Right cardiac atrium (tissue), 5 donors: ENCODE results near the gene KRTAP10-1. TPM values are rescaled to one million over a fixed set of nuclear protein-coding genes. Genes with fewer than 3 reads are reported as not detected.

Experiments used
- ATAC-seq, 2 donors: fragments of 200-7000 bp; cut with Tn5 transposase; one replicate each; pipeline versions ENCODE4 v1.8.0 to v1.9.1; 2020; ENCODE audit warnings: moderate library complexity in 2 of 2, mild to moderate bottlenecking in 1 of 2
- DNase-seq, 3 donors: peaks; one replicate each; pipeline ENCODE4 v3.0.0-alpha.2; 2020
- H3K27ac ChIP-seq: one replicate; pipeline ENCODE4 v1.5.1; 2013; ENCODE audit warnings: mild to moderate bottlenecking, low read length, control low read depth, moderate library complexity
- H3K27me3 ChIP-seq: one replicate; pipeline ENCODE4 v1.6.1; 2013; ENCODE audit not compliant: control insufficient read depth, insufficient read depth
- H3K4me1 ChIP-seq: one replicate; pipeline ENCODE4 v1.6.1; 2013; ENCODE audit warnings: low read length; ENCODE audit not compliant: control insufficient read depth, insufficient read depth
- H3K4me3 ChIP-seq: one replicate; pipeline ENCODE4 v1.5.1; 2013; ENCODE audit warnings: low read length, control low read depth
- H3K9me3 ChIP-seq: one replicate; pipeline ENCODE4 v1.6.1; 2013; ENCODE audit warnings: low read length; ENCODE audit not compliant: control insufficient read depth
- WGBS: extraction: QIAGEN DNeasy Blood & Tissue Kit; methylation state at CpG from one replicate; pipeline ENCODE4 v1.1.7; 2013; 5-methylcytosine and 5-hydroxymethylcytosine counted together
- intact Hi-C, 4 donors: fragments of 100-400 bp; cut with DNase I; formaldehyde crosslinking; loops; one replicate each; pipeline versions ENCODE4 v1.11.0 to v1.14.0; 2022 to 2023
- polyA plus RNA-seq: library from polyadenylated mRNA; stranded (reverse); fragments of 200-250 nt; gene quantifications from one replicate; pipeline ENCODE4 v1.2.3, GENCODE V29; 2013
- total RNA-seq, 4 donors: library from RNA; stranded (reverse); fragmentation: NEBNext Ultra II Directional; extraction: Animal tissue kit (Norgen Biotek cat#: 25700); gene quantifications; one replicate each; pipeline ENCODE4 v1.2.1, GENCODE V29; 2021
- donor health status: healthy with polysubstance abuse.
- donor health status: DM: no; HTN: yes; CAD: no.
- donor health status: DM: no; HTN: no; CAD: no.
- donor health status: DM: no; HTN: yes; CAD: no; lungs with severe emphysema.
- donor health status: DM: yes; HTN: yes; CAD: no.

Gene KRTAP10-1
- total and polyA plus RNA-seq, 5 donors: not detected

DNA sequence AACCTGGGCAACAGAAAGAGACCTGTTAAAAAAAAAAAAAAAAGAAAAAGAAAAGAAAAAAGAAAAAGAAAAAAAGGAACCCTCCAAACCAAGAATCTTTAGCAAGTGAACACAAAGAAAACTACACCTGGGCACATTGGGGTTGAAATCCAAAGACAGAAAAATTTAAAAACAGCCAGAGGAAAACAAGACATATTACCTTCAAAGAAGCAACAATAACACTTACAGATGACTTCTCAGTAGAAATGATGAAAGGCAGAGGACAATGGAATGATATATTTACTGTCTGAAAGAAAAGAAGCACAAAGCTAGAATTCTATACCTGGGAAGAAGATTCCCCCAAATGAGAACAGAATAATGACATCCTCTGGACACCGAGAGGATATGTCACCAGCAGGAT is 2.7 kb upstream of the KRTAP10-1 start:
- no peaks in the 10 kb centered on the region for H3K9me3 ChIP-seq
- H3K4me3 ChIP-seq: no peak overlapping the region
- no peaks in the 10 kb centered on the region for H3K4me1 ChIP-seq
- WGBS: 82% methylated on average over 1 of the region's 1 CpG
- DNase-seq (no peak), ATAC-seq (no peak)
- H3K27me3 ChIP-seq: no peaks in the 10 kb centered on the region
- no peak overlapping the region for H3K27ac ChIP-seq
- intact Hi-C loops: no loop called here

DNA sequence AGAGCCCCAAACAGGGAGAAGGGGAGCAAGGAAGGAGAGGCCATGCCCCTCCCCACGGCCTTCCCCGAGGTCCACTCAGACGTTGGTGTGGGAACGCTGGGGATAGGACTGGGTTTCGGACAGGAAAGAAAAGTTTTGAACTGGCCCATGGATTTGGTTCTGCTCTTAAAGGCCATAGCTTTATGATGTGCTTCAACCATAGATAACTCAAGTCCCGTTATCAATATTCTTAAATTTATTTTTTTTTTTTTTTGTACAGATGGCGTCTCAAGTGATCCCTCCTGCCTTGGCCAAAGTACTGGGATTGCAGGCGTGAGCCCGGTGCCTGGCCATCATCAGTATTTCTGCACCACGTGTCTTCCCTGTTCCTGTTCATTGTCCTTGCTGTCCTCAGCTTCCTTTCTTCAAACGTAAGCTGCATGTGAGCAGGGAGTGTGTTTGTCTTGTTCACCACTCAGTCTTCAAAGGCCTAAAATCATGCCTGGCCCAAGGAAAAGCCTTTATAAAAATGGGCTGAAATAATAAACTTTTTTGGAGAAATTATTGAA is 820 bp upstream of the KRTAP10-1 start:
- H3K27me3 ChIP-seq: no peaks in the 10 kb centered on the region
- intact Hi-C loops: no loop called here
- no peaks in the 10 kb centered on the region for H3K4me1 ChIP-seq
- ATAC-seq: no peak
- H3K9me3 ChIP-seq: no peaks in the 10 kb centered on the region
- 77% methylated on average over 11 of the region's 11 CpGs for WGBS
- DNase-seq: no peak
- no peak overlapping the region for H3K4me3 ChIP-seq
- no peak overlapping the region for H3K27ac ChIP-seq

GRCh38 chr21:44539046-44539445 is 949 bp downstream of the KRTAP10-1 start:
- intact Hi-C loops: no loop called here
- H3K27me3 ChIP-seq: no peaks in the 10 kb centered on the region
- H3K4me1 ChIP-seq: no peaks in the 10 kb centered on the region
- no peak for ATAC-seq
- H3K27ac ChIP-seq: no peak overlapping the region
- H3K4me3 ChIP-seq: no peak overlapping the region
- DNase-seq: peak in 1 of 3 donors; percentile 33
- H3K9me3 ChIP-seq: no peaks in the 10 kb centered on the region
- WGBS: 75% methylated on average over 14 of the region's 14 CpGs

DNA sequence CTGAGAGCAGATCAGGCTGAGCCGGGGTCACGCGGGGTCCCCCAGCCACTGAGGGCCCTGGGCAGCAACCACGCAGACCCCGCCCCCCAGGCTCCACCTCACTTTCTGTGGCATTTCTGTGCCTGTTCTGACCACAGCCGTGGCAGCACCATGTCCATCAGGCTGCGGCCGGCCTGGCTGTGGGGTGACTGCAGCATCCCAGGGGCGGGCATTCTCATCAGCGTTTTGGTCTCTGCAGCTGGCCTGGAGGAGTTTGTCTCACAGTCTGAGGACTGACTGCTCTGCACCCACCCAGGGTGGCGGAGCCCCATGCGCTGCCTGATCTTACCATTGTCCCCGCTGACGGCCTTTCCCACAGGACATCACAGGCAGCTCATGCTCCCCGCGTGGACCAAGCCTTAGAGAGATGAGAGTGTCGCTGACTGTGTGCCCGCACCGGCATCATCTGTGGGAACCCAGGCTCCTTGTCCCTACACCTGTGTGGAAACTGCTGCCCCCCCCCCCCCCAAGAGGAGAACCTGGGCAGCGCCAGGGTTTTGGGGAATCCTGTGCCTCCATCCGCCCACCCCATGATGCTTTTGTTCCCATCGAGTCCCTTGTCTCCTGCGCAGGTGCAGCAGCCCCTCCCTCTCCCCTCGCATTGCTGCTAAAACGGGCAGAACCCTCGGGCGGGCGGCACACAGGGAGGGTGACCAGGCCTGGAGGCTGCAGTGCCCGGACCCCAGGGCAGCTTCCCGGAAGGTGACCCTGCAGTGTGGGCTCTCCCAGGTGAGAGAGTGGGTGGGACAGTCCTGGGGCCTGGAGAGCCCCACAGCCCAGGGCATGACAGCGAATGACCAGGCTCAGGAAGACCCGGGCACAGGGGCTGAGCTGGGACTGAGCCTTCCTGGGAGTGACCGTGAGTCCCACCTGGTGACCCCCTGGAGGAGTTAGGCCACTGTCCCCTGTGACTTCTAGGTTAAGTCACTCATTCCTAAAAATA is 1.8 kb downstream of the KRTAP10-1 start:
- intact Hi-C loops: no loop called here
- no peaks in the 10 kb centered on the region for H3K27me3 ChIP-seq
- 93% methylated on average over 33 of the region's 33 CpGs for WGBS
- peak in 1 of 3 donors; percentile 42 for DNase-seq
- no peaks in the 10 kb centered on the region for H3K9me3 ChIP-seq
- no peak overlapping the region for H3K27ac ChIP-seq
- H3K4me3 ChIP-seq: no peak overlapping the region
- no peaks in the 10 kb centered on the region for H3K4me1 ChIP-seq
- no peak for ATAC-seq

- Histone ChIP-seq H3K4me1 (no peaks in the 10 kb centered on the region), H3K4me3 (no peak overlapping the region), H3K9me3 (no peaks in the 10 kb centered on the region), H3K27ac (no peak overlapping the region), H3K27me3 (no peaks in the 10 kb centered on the region)
- WGBS: 47% methylated on average over 7 of the region's 7 CpGs
- no peak for ATAC-seq
- intact Hi-C loops: no loop called here
- DNase-seq: peak in 1 of 3 donors; percentile 30
These were observed 4.0 kb downstream of the KRTAP10-1 start for GRCh38 chr21:44535963-44536362.

DNA sequence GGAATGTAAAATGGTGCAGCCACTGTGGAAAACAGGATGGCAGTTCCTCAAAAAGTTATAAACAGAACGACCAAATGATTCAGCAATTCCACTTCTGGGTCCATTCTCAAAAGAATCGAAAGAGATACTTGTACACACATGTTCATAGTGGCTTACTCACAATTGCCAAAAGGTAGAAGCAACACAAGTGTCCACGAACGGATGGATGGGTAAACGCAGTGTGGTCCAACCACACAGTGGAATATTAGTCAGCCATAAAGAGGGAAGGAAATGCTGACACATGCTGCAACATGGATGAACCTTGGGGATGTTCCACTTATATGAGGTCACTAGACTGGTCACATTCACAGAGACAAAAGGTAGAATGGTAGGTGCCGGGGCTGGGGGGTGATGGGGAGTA is 5.3 kb downstream of the KRTAP10-1 start:
- no peaks in the 10 kb centered on the region for H3K27me3 ChIP-seq
- 94% methylated on average over 6 of the region's 6 CpGs for WGBS
- no peak for DNase-seq
- ATAC-seq: no peak
- H3K27ac ChIP-seq: no peak overlapping the region
- H3K4me3 ChIP-seq: no peak overlapping the region
- H3K4me1 ChIP-seq: no peaks in the 10 kb centered on the region
- intact Hi-C loops: no loop called here
- no peaks in the 10 kb centered on the region for H3K9me3 ChIP-seq

GRCh38 chr21:44533891-44534627 is 5.9 kb downstream of the KRTAP10-1 start:
- ATAC-seq: no peak
- Histone ChIP-seq H3K9me3 (no peaks in the 10 kb centered on the region), H3K4me1 (no peaks in the 10 kb centered on the region), H3K27ac (no peak overlapping the region), H3K4me3 (no peak overlapping the region), H3K27me3 (no peaks in the 10 kb centered on the region)
- DNase-seq: peak in 1 of 3 donors; percentile 41
- intact Hi-C loops: no loop called here
- WGBS: 87% methylated on average over 21 of the region's 21 CpGs

DNA sequence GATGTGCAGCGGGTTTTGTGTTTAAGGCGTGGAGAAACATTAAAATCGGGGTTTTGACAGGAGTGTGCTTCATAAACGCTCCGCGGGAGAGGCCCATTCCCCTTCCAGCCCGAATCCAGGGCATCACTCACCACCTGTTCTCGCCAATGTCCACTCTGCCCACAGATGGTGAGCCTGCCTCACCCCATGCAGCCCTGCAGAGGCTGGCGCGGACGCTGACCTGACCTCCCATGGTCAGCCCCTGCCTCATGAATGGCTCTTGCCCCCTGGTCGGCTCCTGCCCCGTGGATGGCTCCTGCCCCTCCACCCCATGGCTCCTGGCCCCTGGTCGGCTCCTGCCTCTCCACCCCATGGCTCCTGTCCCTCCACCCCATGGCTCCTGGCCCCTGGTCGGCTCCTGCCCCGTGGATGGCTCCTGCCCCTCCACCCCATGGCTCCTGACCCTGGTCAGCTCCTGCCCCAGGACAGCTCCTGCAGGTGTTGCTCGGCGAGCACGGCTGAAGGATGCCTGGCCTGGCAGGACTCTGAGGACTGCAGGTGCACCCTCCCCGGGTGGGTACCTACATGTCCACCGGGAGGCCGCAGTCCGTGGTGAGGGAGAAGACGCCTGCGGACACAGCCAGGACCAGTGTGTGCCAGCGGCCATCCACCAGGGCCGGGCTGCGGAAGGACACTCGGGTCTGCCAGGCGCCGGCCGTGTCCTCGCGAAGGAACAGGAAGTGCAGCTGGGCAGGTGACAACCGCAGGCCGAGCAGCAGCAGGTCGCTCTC is 6.7 kb downstream of the KRTAP10-1 start:
- Histone ChIP-seq H3K27me3 (no peaks in the 10 kb centered on the region), H3K27ac (no peak overlapping the region), H3K9me3 (no peaks in the 10 kb centered on the region), H3K4me1 (no peaks in the 10 kb centered on the region), H3K4me3 (no peak overlapping the region)
- intact Hi-C loops: no loop called here
- ATAC-seq: peak in 1 of 2 donors; percentile 8
- 92% methylated on average over 37 of the region's 37 CpGs for WGBS
- peak in 1 of 3 donors; percentile 38 for DNase-seq

- ATAC-seq (no peak), DNase-seq (no peak)
- no peaks in the 10 kb centered on the region for H3K27me3 ChIP-seq
These were observed 7.3 kb downstream of the KRTAP10-1 start for GRCh38 chr21:44532712-44533111.

GRCh38 chr21:44531606-44532564 is 8.1 kb downstream of the KRTAP10-1 start:
- no peak for ATAC-seq
- Histone ChIP-seq H3K4me3 (no peak overlapping the region), H3K9me3 (no peaks in the 10 kb centered on the region), H3K27ac (no peak overlapping the region), H3K4me1 (no peaks in the 10 kb centered on the region), H3K27me3 (no peaks in the 10 kb centered on the region)
- DNase-seq: peak in 1 of 3 donors; percentile 35
- intact Hi-C loops: no loop called here
- WGBS: 78% methylated on average over 30 of the region's 30 CpGs

More at GRCh38 chr21:44532712-44533111, 7.3 kb downstream of the KRTAP10-1 start:
- H3K9me3 ChIP-seq: no peaks in the 10 kb centered on the region
- H3K4me3 ChIP-seq: no peak overlapping the region
- no peaks in the 10 kb centered on the region for H3K4me1 ChIP-seq
- 86% methylated on average over 16 of the region's 16 CpGs for WGBS
- intact Hi-C loops: no loop called here
- no peak overlapping the region for H3K27ac ChIP-seq
